GM18858 (cell line): ENCODE measurements around the gene RASSF7.

Experiments
- ATAC-seq: cut with Tn5 transposase; IDR thresholded peaks from one replicate; pipeline ENCODE4 v1.9.1; 2021; ENCODE audit not compliant: unreplicated experiment

The RASSF7 gene

GRCh38 chr11:579830-580601, 19.2 kb downstream of the RASSF7 start:
- ATAC-seq: no peak

GRCh38 chr11:581342-581741, 20.6 kb downstream of the RASSF7 start:
- ATAC-seq: no peak

GRCh38 chr11:581752-582151, 21.0 kb downstream of the RASSF7 start:
- ATAC-seq: no peak

- ATAC-seq: no peak
Measured at GRCh38 chr11:584287-584686, 23.5 kb downstream of the RASSF7 start.

GRCh38 chr11:586376-587316, 25.9 kb downstream of the RASSF7 start:
- ATAC-seq: no peak

- no peak for ATAC-seq
Measured at GRCh38 chr11:587546-587945, 26.8 kb downstream of the RASSF7 start.

GRCh38 chr11:587978-588380, 27.2 kb downstream of the RASSF7 start:
- no peak for ATAC-seq

- no peak for ATAC-seq
Measured at GRCh38 chr11:589798-590197, 29.0 kb downstream of the RASSF7 start.

GRCh38 chr11:590997-591396, 30.2 kb downstream of the RASSF7 start:
- ATAC-seq: no peak

- ATAC-seq: no peak
Measured at GRCh38 chr11:592501-592900, 31.7 kb downstream of the RASSF7 start.

GRCh38 chr11:592918-593317, 32.1 kb downstream of the RASSF7 start:
- ATAC-seq: no peak

GRCh38 chr11:593347-593746, 32.6 kb downstream of the RASSF7 start:
- no peak for ATAC-seq

- no peak for ATAC-seq
Measured at GRCh38 chr11:595400-595799, 34.6 kb downstream of the RASSF7 start.

GRCh38 chr11:596374-596773, 35.6 kb downstream of the RASSF7 start:
- ATAC-seq: no peak

- no peak for ATAC-seq
Measured at GRCh38 chr11:597166-597725, 36.5 kb downstream of the RASSF7 start.

- no peak for ATAC-seq
Measured at GRCh38 chr11:598005-598680, 37.4 kb downstream of the RASSF7 start.

GRCh38 chr11:601573-602245, 40.9 kb downstream of the RASSF7 start:
- no peak for ATAC-seq

GRCh38 chr11:603154-603553, 42.4 kb downstream of the RASSF7 start:
- no peak for ATAC-seq

GRCh38 chr11:605286-606129, 44.7 kb downstream of the RASSF7 start:
- no peak for ATAC-seq

- no peak for ATAC-seq
Measured at GRCh38 chr11:606245-606644, 45.5 kb downstream of the RASSF7 start.
